Activated T-cell treated with anti-CD3 and anti-CD28 coated beads, Interleukin-2, amount 50 U/mL, for 1 hour (primary cell): ENCODE measurements around the gene PDK2.

ENCODE experiments used
- DNase-seq: peaks from one replicate; pipeline ENCODE4 v3.0.0-alpha.2; 2020

PDK2 gene

GRCh38 chr17:50120475-50121253 is 25.5 kb downstream of the PDK2 start:
- no peak for DNase-seq

- no peak for DNase-seq
Measured at GRCh38 chr17:50122945-50123344, 27.8 kb downstream of the PDK2 start.

DNA sequence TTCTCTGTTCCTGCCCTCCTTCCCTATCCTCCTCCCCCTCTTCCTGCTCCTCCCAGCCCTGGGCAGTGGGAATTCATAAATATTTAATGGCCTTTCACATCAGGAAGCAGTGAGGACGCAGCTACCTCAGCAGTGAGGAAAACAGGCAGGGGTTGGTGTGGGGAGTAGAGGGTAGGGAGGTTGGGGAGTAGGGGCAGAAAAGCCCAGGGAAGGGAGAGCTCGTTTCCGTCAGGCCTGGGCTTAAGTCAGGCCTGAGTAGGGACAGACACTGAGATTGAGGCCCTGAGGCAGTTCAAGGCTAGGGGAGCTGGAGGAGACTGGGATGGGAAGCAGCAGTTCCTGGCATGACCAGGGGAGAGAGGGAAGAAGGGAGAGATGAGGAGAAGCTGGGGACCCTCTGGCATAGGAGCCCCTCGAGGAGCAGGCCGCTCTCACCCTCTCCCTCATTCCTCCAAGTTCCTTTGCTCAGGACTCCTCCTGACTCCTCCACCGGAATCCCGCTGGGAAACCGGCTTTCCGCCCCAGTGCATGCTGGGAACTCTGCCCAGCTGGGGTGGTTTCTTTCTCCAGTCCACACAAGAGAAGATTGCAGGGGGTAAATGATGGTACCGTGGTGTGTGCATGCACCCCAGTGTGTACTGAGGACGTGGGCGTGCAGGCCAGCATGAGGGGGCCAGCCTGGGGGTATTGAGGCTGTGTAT is 28.6 kb downstream of the PDK2 start:
- no peak for DNase-seq

DNA sequence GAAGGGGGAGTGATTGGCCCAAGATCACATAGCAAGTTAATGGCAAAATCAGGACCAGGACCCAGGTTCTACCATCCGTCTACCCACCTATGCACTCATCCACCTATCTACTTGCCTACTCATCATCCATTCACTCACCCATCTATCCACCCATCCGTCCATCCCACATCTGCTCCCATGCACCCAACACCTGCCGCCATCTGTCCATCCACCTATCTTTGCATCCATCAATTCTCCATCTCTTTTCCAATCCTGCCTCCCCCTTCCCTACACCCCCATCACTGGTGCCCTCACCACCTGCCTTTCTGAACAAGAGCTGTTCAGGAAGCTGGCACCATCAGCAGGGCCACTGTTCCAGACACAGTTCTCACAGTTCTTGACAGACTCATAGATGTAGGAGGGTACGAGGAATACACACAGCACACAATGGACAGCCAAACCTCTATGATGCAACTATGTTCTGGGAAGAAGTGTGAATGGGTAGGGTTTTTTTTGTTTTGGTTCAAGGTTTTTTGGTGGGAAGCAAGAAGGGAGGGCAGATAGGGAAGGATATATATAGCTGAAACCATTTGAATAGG is 30.4 kb downstream of the PDK2 start:
- no peak for DNase-seq

GRCh38 chr17:50127697-50128361 is 32.7 kb downstream of the PDK2 start:
- DNase-seq = no peak

DNA sequence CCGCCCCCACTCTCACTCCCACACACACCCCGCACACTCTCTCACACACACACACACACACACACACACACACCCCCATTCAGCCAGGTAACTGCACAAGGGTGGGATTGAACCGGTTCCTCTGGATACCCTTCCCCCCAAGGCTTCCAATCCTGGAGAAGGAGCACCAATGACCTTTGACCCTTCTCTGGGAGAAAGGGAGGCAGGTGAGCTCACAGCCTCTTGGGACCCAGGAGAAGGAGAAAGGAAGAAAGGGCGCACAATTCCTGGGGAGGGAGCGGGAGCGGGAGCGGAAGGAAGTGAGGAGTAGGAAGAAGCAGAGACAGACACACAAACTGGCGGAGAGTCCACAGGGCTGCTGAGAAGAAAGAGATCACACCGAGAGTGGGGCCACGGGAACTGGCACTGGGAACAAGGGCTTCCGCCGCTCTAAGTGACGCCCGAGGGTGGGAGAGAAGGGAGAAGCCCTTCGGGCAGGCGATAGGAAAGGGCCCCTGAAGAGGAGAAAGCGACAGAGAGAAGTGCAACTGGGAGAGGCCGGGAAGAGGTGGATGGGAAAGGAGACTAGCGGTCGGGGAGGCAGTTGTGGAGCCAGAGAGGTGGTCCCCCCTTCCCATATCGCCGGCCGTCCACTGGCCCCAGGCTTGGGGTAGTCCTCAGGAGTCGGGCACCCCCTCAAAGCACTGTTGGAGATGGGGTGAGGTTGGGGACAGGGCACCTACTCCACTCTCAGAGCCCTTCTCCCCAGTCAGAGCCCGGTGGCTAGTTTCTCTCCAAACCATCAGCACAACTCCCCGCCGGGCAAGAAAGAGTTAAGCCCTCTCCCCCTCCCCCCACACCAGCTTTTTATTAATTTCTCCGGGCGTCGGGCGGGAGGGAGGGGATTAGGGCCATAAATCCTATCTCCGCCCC is 33.5 kb downstream of the PDK2 start:
- DNase-seq = no peak

GRCh38 chr17:50129353-50129727 is 34.2 kb downstream of the PDK2 start:
- no peak for DNase-seq

DNA sequence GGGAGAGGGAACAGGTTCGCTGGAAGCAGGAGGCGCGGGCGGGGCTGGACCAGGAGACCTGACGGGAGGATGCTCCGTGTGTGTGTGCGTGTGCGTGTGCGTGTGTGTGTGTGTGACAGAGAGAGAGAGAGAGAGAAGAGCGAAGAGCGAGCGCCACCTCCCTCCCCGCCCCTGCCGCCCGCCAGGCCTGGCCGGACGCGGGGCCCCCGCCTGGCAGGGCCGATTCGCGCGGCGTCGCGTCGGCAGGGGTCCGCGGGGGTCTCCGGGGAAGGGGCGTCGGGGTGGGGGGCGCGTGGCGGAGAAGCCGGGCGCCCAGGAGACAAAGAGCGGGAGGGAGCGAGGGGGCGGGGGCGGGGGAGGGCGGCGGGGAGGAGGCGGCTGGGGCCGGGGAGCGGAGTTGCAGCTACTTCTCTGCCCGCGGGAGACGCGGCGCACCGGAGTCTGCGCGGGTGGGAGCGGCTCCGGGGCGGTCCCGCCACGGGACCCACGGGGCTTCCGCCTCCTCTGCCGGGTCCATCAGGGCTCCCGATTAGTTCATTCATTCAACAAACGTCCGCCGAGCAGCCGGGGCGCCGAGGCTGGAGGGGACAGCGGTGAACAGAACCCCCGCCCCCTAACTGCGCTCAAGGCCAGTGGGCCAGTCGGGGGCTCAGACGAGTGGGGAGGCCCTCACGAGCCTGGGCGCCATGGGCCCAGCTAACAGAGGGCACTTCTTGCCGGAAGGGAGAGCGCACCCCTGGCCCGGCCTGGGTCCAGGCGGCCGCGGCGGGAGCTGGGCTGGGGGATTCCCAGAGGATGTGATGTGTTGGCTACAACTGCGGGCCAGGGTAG is 34.8 kb downstream of the PDK2 start, which contains the start of gene SAMD14:
SAMD14 (minus strand) TSS at position 433 of the 831 bp plus-strand sequence. CDS start 5,201 bp downstream, outside the sequence.
- peak; percentile 68 for DNase-seq

DNA sequence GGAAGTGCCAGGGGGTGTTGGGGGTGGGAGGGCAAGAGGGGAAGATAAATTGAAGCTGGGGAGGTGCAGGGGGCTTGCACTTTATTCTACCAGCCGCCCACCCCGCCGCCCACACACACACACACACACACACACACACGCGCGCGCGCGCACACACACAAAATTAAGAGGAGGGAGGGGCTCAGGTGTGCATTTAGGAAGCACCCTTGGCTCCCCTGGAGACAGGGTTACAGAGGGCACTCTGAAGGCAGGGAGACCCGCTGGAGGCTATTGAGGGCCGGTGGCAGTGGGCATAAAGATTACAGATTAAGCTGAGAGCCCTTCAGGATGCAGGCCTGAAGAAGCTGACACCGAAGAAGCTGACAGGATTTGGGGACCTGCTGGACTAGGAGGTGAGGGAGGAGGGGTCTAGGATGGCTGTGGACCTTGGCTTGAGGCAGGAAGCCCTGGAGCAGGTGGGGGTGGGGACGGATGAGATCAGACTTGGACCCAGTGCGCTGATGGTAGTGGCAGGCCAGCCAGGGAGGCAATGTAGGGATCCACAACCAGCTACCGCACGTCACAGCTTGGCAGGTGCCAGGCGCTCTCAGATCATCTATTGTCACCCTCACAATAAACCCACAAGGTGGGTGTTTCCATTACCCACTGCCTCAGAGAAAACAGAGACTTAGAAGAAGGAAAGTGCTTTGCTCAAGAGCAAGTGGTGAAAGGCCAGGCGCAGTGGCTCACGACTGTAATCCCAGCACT is 35.6 kb downstream of the PDK2 start:
- DNase-seq = peak; percentile 32

DNA sequence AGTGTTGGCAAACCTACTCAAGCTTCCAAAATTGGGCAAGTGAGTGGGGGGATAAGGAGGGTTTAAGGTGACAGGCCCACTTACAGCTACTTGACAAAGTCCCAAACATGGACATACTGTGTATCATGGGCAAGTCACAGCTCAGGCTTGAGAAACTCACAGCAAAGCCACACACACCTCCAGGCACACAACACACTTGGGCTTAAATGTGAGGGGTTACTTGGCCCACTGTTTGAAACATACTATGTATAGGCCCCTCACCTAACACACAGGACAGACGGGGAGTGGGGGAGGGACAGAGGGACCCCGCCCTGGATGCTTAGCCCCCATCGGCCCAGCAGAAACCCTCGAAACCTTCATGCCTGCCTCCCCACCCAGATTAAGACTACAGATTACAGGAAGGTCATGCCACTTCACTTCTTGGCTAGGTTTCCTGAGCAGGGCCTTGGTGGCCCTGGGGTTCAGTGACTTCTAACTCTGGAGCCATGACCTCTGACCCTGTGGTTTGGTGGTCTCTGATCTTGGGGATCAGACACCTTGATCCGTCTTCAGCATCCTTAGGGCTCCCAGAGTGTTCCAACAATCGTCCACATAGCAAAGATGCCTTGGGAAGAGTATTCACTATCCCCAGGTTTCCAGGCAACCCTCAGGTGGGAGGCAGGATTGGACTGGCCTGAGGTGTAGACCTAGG is 37.1 kb downstream of the PDK2 start:
- DNase-seq = no peak

- DNase-seq = no peak
Measured at GRCh38 chr17:50133028-50133768, 38.0 kb downstream of the PDK2 start.

DNA sequence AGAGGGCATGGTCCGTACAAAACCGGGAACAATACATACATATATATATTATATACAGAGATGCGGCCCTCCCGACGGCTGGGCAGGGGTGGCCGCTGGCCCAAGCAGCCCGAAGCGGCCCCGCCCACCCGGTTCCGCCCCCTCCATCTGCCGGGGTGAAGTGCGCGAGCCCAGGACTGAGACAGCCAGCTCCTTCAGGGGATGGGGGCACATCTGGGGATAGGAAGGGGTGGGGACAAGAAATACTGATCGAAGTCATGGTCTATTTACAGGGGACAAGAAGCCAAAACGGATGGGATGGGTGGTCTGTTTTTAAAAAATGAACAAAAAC is 38.6 kb downstream of the PDK2 start:
- DNase-seq = no peak

GRCh38 chr17:50134206-50135110 is 39.3 kb downstream of the PDK2 start:
- DNase-seq = no peak

DNA sequence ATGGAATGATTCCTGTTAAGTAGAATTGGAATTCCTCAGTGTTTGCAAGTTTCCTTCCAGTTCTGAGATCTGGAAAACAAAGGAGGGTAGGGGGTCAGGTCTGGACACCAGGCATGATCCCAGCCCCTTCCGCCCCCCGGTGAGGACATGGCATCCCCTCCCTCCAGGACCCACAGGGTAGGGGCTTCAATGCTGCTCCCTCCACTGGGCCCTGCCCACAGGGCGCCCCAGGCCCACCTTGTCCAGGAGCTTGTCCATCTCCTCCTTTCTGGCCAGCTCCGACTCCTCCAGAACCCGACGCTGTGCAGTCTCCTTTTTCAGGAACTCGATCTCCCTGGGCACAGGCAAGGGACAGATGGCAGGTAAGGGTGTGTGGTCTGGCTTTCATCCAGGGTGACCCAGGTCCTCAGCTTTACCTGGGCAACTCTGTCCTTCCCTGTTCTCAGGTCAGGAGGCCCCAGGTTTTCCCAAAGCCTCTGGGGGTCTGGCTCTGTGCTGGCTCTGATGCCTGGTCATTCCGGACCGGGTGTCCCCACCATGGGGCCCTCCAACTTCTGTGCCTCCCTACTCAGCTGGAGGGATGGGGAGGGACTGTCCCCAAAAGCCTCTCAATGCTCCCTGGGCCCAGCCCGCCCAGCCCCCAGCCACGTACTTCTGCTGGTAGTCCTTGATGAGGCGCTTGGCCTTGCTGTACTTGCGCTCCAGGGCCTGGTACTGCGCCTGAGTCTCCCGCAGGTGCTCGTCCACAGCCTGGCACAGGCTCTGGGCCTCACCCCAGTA is 40.4 kb downstream of the PDK2 start:
- no peak for DNase-seq

DNA sequence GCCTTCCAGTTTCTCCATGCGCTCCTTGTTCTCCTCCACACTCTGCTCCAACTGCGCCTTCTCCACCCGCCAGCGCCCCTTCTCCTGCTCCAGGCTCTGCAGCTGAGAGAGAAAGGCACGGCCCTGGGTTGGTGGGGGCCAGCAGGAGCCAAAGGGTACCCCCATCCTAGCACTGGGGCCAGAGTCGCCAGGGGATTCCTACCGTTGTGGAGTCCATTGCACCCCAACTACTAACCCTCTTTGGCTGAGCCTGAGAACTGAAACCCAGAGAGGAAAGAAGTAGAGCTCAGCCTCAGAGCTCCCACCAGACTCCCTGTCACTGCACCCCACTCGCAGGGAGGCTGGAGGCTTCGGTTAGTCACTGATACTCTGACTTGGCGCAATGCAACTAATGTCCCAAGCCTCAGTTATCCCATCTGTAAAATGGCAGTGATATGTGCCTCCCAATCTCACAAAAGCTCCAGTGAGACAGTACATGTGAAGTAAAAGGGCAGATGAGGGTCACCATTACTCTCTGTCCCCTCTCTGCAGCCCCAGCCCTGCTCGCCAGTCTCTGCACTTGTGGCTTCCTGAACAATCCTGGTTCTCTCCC is 41.0 kb downstream of the PDK2 start:
- DNase-seq = no peak

GRCh38 chr17:50137042-50137441 is 41.9 kb downstream of the PDK2 start:
- DNase-seq = no peak

DNA sequence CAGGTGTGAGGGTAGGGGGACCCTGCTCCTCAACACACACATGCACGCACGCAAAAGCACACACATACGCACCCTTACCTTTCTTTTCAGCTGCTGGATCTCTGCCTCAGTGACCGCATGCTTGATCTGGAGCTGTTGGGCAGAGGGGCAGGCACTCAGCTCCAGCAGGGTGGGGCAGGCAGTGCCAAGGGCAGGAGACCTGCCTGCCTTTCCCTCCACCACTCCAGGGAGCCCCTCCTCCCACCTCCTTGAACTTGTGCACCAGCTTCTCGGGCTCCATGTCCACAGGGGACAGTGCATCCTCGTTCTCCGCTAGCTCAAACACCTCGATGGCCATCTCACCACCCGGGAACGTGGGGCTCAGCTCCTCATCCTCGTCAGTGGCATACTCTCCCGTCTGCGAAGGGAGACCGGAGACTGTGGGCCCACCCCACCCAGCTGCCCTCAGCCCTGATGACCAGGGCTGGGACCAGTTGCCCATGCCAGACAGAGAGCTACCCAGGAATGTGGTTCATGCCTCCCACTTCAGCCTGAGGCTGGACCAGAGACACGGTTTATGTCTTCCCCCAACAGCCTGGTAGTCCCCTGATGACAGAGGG is 44.1 kb downstream of the PDK2 start:
- no peak for DNase-seq
